HepG2 (cell line): ENCODE measurements around the gene BPIFB2. TPM values are rescaled to one million over a fixed set of nuclear protein-coding genes. Genes with fewer than 3 reads are reported as not detected.

Experiments used
- ATAC-seq: fragments of 200-7000 bp; cut with Tn5 transposase; 3 replicates; pipeline ENCODE4 v1.9.1; 2020; ENCODE audit warnings: mild to moderate bottlenecking, moderate library complexity
- BruUV-seq: library from RNA; stranded (reverse); fragments of 400-500 nt; replicated peaks from 2 replicates; lab custom pipeline; 2021; lab: Mats Ljungman, UMichigan
- CTCF ChIA-PET: fragments of 300-600 bp; formaldehyde crosslinking; extraction: SDS; loops from one replicate; lab custom pipeline; 2021; ENCODE audit warnings: low total read pairs, inconsistent platforms, low intra/inter-chr PET ratio; lab: Yijun Ruan, JAX
- POLR2A ChIA-PET: fragments of 350-600 bp; sonication (Branson Sonifier 250); formaldehyde crosslinking; loops from one replicate; lab custom pipeline; 2020; ENCODE audit warnings: antibody characterized with exemption, inconsistent platforms; lab: Yijun Ruan, JAX
- DNase-seq: peaks from one replicate; pipeline ENCODE4 v3.0.0-alpha.2; 2015; ENCODE audit warnings: low spot score
- FAIRE-seq: peaks from 3 replicates; lab custom pipeline; 2011; peaks lifted over from hg19 to GRCh38; lab: Jason Lieb, UNC
- H2AFZ ChIP-seq: one replicate; pipeline ENCODE4 v1.6.1; 2011; ENCODE audit warnings: low read length, inconsistent platforms
- H3K27ac ChIP-seq: fragments of 300-600 bp; 3 replicates; pipeline ENCODE4 v1.8.0; 2011; ENCODE audit warnings: mixed run types, mild to moderate bottlenecking, mixed read lengths, low read length, inconsistent platforms; ENCODE audit not compliant: insufficient read depth; ENCODE audit errors: extremely low read length
- H3K27me3 ChIP-seq, 2 experiments: fragments of 200-600 bp in 1 of 2; 2 replicates in 1 of 2; 3 replicates in 1 of 2; pipeline versions ENCODE4 v1.6.0 to v1.8.0; 2011; ENCODE audit warnings: low read length in 2 of 2, mild to moderate bottlenecking in 2 of 2, moderate library complexity in 2 of 2, inconsistent platforms in 1 of 2; ENCODE audit not compliant: insufficient read depth in 2 of 2, control insufficient read depth in 1 of 2
- H3K36me3 ChIP-seq, 2 experiments: fragments of 200-600 bp in 1 of 2; replicated peaks in 1 of 2; 2 replicates in 1 of 2; 3 replicates in 1 of 2; pipeline versions ENCODE4 v1.5.1 to v1.8.0; 2011; ENCODE audit warnings: low read length in 2 of 2, inconsistent platforms in 1 of 2; ENCODE audit not compliant: insufficient read depth in 2 of 2, control insufficient read depth in 1 of 2
- H3K4me1 ChIP-seq: 2 replicates; pipeline ENCODE4 v1.5.1; 2012; ENCODE audit warnings: low read length, inconsistent platforms; ENCODE audit not compliant: insufficient read depth
- H3K4me2 ChIP-seq: 2 replicates; pipeline ENCODE4 v1.6.0; 2011; ENCODE audit warnings: low read depth, low read length, inconsistent platforms
- H3K4me3 ChIP-seq, 3 experiments: fragments of 200-600 bp in 1 of 3; sonication (generic), shearing (Covaris generic) in 1 of 3; replicated peaks in 1 of 3; 2 replicates each; pipeline ENCODE4 v1.5.1; 2011 to 2016; ENCODE audit warnings: low read length in 3 of 3, inconsistent platforms in 2 of 3, low read depth in 2 of 3, mild to moderate bottlenecking in 2 of 3, control low read depth in 1 of 3, mixed read lengths in 1 of 3; ENCODE audit not compliant: insufficient read depth in 1 of 3
- H3K79me2 ChIP-seq: one replicate; pipeline ENCODE4 v1.6.1; 2011; ENCODE audit warnings: low read length, inconsistent platforms; ENCODE audit not compliant: insufficient read depth
- H3K9ac ChIP-seq: 2 replicates; pipeline ENCODE4 v1.6.0; 2011; ENCODE audit warnings: mild to moderate bottlenecking, low read depth, low read length, inconsistent platforms; ENCODE audit not compliant: insufficient read depth
- H3K9me3 ChIP-seq: 2 replicates; pipeline ENCODE4 v1.5.1; 2012; ENCODE audit warnings: mild to moderate bottlenecking, low read length
- H4K20me1 ChIP-seq: 2 replicates; pipeline ENCODE4 v1.6.0; 2011; ENCODE audit warnings: inconsistent platforms, mild to moderate bottlenecking, low read length, moderate library complexity; ENCODE audit not compliant: insufficient read depth
- BATF2 ChIP-seq: sonication (generic); formaldehyde crosslinking; IDR thresholded peaks from 2 replicates; pipeline ENCODE4 v1.8.0; 2022; ENCODE audit warnings: mild to moderate bottlenecking, missing genetic modification reagents, moderate library complexity
- CSRNP1 ChIP-seq: sonication (generic); formaldehyde crosslinking; IDR thresholded peaks from 2 replicates; pipeline ENCODE4 v1.8.1; 2023; ENCODE audit warnings: mild to moderate bottlenecking, missing genetic modification reagents
- KLF13 ChIP-seq: sonication (generic); formaldehyde crosslinking; IDR thresholded peaks from 2 replicates; pipeline ENCODE4 v1.4.0; 2020; ENCODE audit warnings: mild to moderate bottlenecking, missing genetic modification reagents
- KLF6 ChIP-seq: IDR thresholded peaks from 2 replicates; pipeline ENCODE4 v1.8.0; 2016; ENCODE audit warnings: missing biosample characterization, missing genetic modification reagents
- LCORL ChIP-seq, 2 experiments: fragments of 450-650 bp in 1 of 2; sonication (generic) in 1 of 2; formaldehyde crosslinking in 1 of 2; IDR thresholded peaks; 2 replicates each; pipeline versions ENCODE4 v1.5.0 to v1.6.1; 2017 to 2020; ENCODE audit warnings: antibody characterized with exemption in 1 of 2, missing genetic modification reagents in 1 of 2
- POLR2A ChIP-seq, 2 experiments: IDR thresholded peaks; 2 replicates each; pipeline ENCODE4 v1.6.1; 2011; ENCODE audit warnings: low read depth in 2 of 2, low read length in 2 of 2, mild to moderate bottlenecking in 1 of 2, moderate library complexity in 1 of 2; ENCODE audit not compliant: insufficient read depth in 1 of 2
- POLR2G ChIP-seq: fragments of 200-400 bp; formaldehyde crosslinking; IDR thresholded peaks from 2 replicates; pipeline ENCODE4 v1.6.1; 2018; ENCODE audit warnings: mild to moderate bottlenecking, low read depth, low read length, moderate library complexity
- TMF1 ChIP-seq: sonication (generic); formaldehyde crosslinking; IDR thresholded peaks from 2 replicates; pipeline ENCODE4 v1.8.1; 2022; ENCODE audit warnings: low read depth, missing genetic modification reagents
- YEATS4 ChIP-seq: sonication (generic); formaldehyde crosslinking; IDR thresholded peaks from 2 replicates; pipeline ENCODE4 v1.4.0; 2020; ENCODE audit warnings: missing genetic modification reagents, borderline replicate concordance
- ZFP37 ChIP-seq: sonication (generic); formaldehyde crosslinking; IDR thresholded peaks from 2 replicates; pipeline ENCODE4 v1.4.0; 2020; ENCODE audit warnings: missing genetic modification reagents, borderline replicate concordance
- ZMYM4 ChIP-seq: sonication (generic); formaldehyde crosslinking; IDR thresholded peaks from 2 replicates; pipeline ENCODE4 v1.8.1; 2023; ENCODE audit warnings: mild to moderate bottlenecking, missing genetic modification reagents
- ZNF160 ChIP-seq: sonication (generic); formaldehyde crosslinking; IDR thresholded peaks from 2 replicates; pipeline ENCODE4 v1.8.0; 2022; ENCODE audit warnings: mild to moderate bottlenecking, inconsistent platforms, missing genetic modification reagents
- ZNF292 ChIP-seq: sonication (generic); formaldehyde crosslinking; IDR thresholded peaks from 2 replicates; pipeline ENCODE4 v1.8.1; 2022; ENCODE audit warnings: mild to moderate bottlenecking, low read depth, missing genetic modification reagents, borderline replicate concordance
- ZNF432 ChIP-seq: sonication (generic); formaldehyde crosslinking; IDR thresholded peaks from 2 replicates; pipeline ENCODE4 v1.5.0; 2020; ENCODE audit warnings: missing genetic modification reagents, mild to moderate bottlenecking, borderline replicate concordance
- ZNF513 ChIP-seq: sonication (generic); formaldehyde crosslinking; conservative IDR thresholded peaks from 2 replicates; pipeline ENCODE4 v1.5.0; 2020; ENCODE audit warnings: missing genetic modification reagents
- ZNF709 ChIP-seq: sonication (generic); formaldehyde crosslinking; IDR thresholded peaks from 2 replicates; pipeline ENCODE4 v1.5.0; 2020; ENCODE audit warnings: mild to moderate bottlenecking, missing genetic modification reagents
- ZNF713 ChIP-seq: sonication (generic); formaldehyde crosslinking; IDR thresholded peaks from 2 replicates; pipeline ENCODE4 v1.4.0; 2020; ENCODE audit warnings: mild to moderate bottlenecking, missing genetic modification reagents
- ZNF740 ChIP-seq: sonication (generic); formaldehyde crosslinking; IDR thresholded peaks from 2 replicates; pipeline ENCODE4 v1.4.0; 2020; ENCODE audit warnings: missing genetic modification reagents
- ZNF761 ChIP-seq: sonication (generic); formaldehyde crosslinking; conservative IDR thresholded peaks from 2 replicates; pipeline ENCODE4 v1.4.0; 2020; ENCODE audit warnings: mild to moderate bottlenecking, missing genetic modification reagents
- WGBS: methylation state at CpG from one replicate; pipeline ENCODE4 v1.1.6; 2017; ENCODE audit warnings: low lambda C conversion rate; 5-methylcytosine and 5-hydroxymethylcytosine counted together
- in situ Hi-C: cut with HindIII; loops from 2 replicates; pipeline ENCODE4 v1.10.0; 2017; ENCODE audit warnings: low pct_unique_long_range_greater_than_20kb; ENCODE audit not compliant: extremely low pct_ligation_motif_present
- intact Hi-C: fragments of 100-400 bp; cut with micrococcal nuclease; formaldehyde crosslinking; loops from one replicate; pipeline ENCODE4 v1.10.0; 2022; ENCODE audit not compliant: unreplicated experiment
- polyA plus RNA-seq, 8 experiments: library from polyadenylated mRNA; depleted of rRNA in 3 of 8; stranded (reverse) in 7 of 8; unstranded in 1 of 8; fragments of >200 nt; fragmentation: Illumina TruSeq in 4 of 8; extraction: Trizol in 4 of 8; gene quantifications; 2 replicates each; pipeline versions ENCODE4 v1.2.1 to v1.2.3, GENCODE V29; 2011 to 2016; ENCODE audit warnings: low read depth in 4 of 8, missing spikeins in 1 of 8, mixed read lengths in 1 of 8; ENCODE audit not compliant: insufficient read depth in 1 of 8
- total RNA-seq, 5 experiments: library from RNA; depleted of rRNA; stranded (reverse); fragments of >200 nt; fragmentation: Illumina TruSeq; extraction: Trizol; gene quantifications; 2 replicates each; pipeline ENCODE4 v1.2.3, GENCODE V29; 2016; ENCODE audit warnings: low read depth in 1 of 5

Gene BPIFB2
- total and polyA plus RNA-seq, 2 of the 13 experiments (the other 11 are each of a cell fraction or from before 2014, with no cell fraction given), result 54.5 to 902 TPM

- Histone ChIP-seq H3K9me3 (no peaks in the 10 kb centered on the region), H3K36me3 (peaks cover 67 to 95% of the 10 kb centered on the region in 2 experiments), H3K79me2 (peaks cover 2% of the 10 kb centered on the region), H3K9ac (no peak overlapping the region), H3K4me2 (no peak overlapping the region), H3K4me3 (no peak overlapping the region), H4K20me1 (peaks cover 19% of the 10 kb centered on the region; the same call in 1 of the 2 replicates), H3K27ac (no peak overlapping the region), H3K4me1 (peaks cover 24% of the 10 kb centered on the region), H3K27me3 (no peaks in the 10 kb centered on the region), H2AFZ (no peak overlapping the region)
- ChIA-PET CTCF (no interaction called here), POLR2A (interaction anchor here (2.8 kb wide), 1 partner anchor 9 kb away, joined by 9 read pairs; no protein-coding TSS in a partner anchor)
- FAIRE-seq (no peak), DNase-seq (no peak), ATAC-seq (no peak)
- in situ Hi-C loops (no loop called here), intact Hi-C loops (no loop called here)
- BruUV-seq, result no TSS peak
- whole genome bisulfite sequencing, result 88% methylated on average over 15 of the region's 15 CpGs
- no peak for TF ChIP-seq BATF2 (CRISPR knock-in tag)
- no peak for TF ChIP-seq ZNF740 (CRISPR knock-in tag)
- TF ChIP-seq ZNF713 (CRISPR knock-in tag), result no peak
- no peak for TF ChIP-seq ZNF432 (CRISPR knock-in tag)
- TF ChIP-seq ZNF513 (CRISPR knock-in tag), result no peak
- no peak; the same call in none of the 2 replicates for TF ChIP-seq POLR2G
- no peak for TF ChIP-seq ZNF160
- TF ChIP-seq ZNF709, result no peak
- TF ChIP-seq TMF1 (CRISPR knock-in tag), result no peak
- no peak for TF ChIP-seq KLF13 (CRISPR knock-in tag)
- 0 out of 2 replicates have a peak, but pooled peaks have one; percentile 30 for TF ChIP-seq CSRNP1 (CRISPR knock-in tag)
- TF ChIP-seq KLF6, result no peak
- TF ChIP-seq POLR2A (IDR thresholded peaks at IDR 0.05; ENCODE audit: insufficient read depth in 1 of 2, low read depth in 2 of 2, low read length in 2 of 2), result peak; percentile 31 to 37; a peak in 1 of 4 replicates
- TF ChIP-seq ZFP37 (CRISPR knock-in tag), result no peak
- no peak for TF ChIP-seq YEATS4 (CRISPR knock-in tag)
- TF ChIP-seq ZNF761 (CRISPR knock-in tag), result no peak
- no peak for TF ChIP-seq ZNF292 (CRISPR knock-in tag)
- no peak for TF ChIP-seq LCORL (IDR thresholded peaks at IDR 0.05)
- TF ChIP-seq LCORL (CRISPR knock-in tag; IDR thresholded peaks at IDR 0.05), result no peak
- TF ChIP-seq ZMYM4 (CRISPR knock-in tag), result no peak
Measured at GRCh38 chr20:33015700-33016580, 8.4 kb downstream of the BPIFB2 start.
